WTC11 (cell line): Measurements from ENCODE around the gene IRF3. TPM values are rescaled to one million over a fixed set of nuclear protein-coding genes. Genes with fewer than 3 reads are reported as not detected.

ENCODE experiments used
- ATAC-seq: fragments of 200-7000 bp; cut with Tn5 transposase; 2 replicates; pipeline ENCODE4 v1.10.0; 2021; ENCODE audit warnings: mild to moderate bottlenecking, moderate library complexity
- CTCF ChIA-PET: fragments of 300-600 bp; sonication (Branson Sonifier 250); formaldehyde crosslinking; loops from one replicate; lab custom pipeline; 2021; ENCODE audit warnings: antibody characterized with exemption; lab: Charles Lee
- POLR2A ChIA-PET: fragments of 350-600 bp; sonication (Branson Sonifier 250); formaldehyde crosslinking; loops from one replicate; lab custom pipeline; 2021; ENCODE audit warnings: antibody characterized with exemption; lab: Charles Lee
- DNase-seq: peaks from one replicate; pipeline ENCODE4 v3.0.0; 2021; ENCODE audit warnings: low spot score
- H3K27ac Mint-ChIP-seq: 2 replicates; pipeline ENCODE4 v1.8.0; 2021; ENCODE audit warnings: mixed read lengths
- H3K27me3 Mint-ChIP-seq: 2 replicates; pipeline ENCODE4 v1.8.0; 2021; ENCODE audit warnings: low read depth, mild to moderate bottlenecking, moderate library complexity, mixed read lengths
- H3K36me3 Mint-ChIP-seq: 2 replicates; pipeline ENCODE4 v1.8.0; 2021; ENCODE audit warnings: mixed read lengths
- H3K4me1 Mint-ChIP-seq: 2 replicates; pipeline ENCODE4 v1.8.0; 2022; ENCODE audit warnings: mixed read lengths
- H3K4me3 Mint-ChIP-seq: 2 replicates; pipeline ENCODE4 v1.8.0; 2021; ENCODE audit warnings: mild to moderate bottlenecking, moderate library complexity, mixed read lengths
- H3K9me3 Mint-ChIP-seq: 2 replicates; pipeline ENCODE4 v1.8.0; 2021; ENCODE audit warnings: mixed read lengths
- CBFB ChIP-seq: sonication (generic); formaldehyde crosslinking; IDR thresholded peaks from 2 replicates; pipeline ENCODE4 v1.8.1; 2022; ENCODE audit warnings: mild to moderate bottlenecking, low read depth, missing genetic modification reagents
- IRF2 ChIP-seq: sonication (generic); formaldehyde crosslinking; IDR thresholded peaks from 2 replicates; pipeline ENCODE4 v1.8.0; 2022; ENCODE audit warnings: low read depth, missing genetic modification reagents, borderline replicate concordance
- NFATC4 ChIP-seq: fragments of 250-450 bp; sonication (Bioruptor Pico); IDR thresholded peaks from 2 replicates; pipeline ENCODE4 v1.9.0; 2021; ENCODE audit warnings: mild to moderate bottlenecking
- ZNF219 ChIP-seq: sonication (generic); formaldehyde crosslinking; IDR thresholded peaks from 2 replicates; pipeline ENCODE4 v1.8.0; 2023; ENCODE audit warnings: missing genetic modification reagents, mild to moderate bottlenecking, borderline replicate concordance
- ZNF232 ChIP-seq: sonication (generic); formaldehyde crosslinking; IDR thresholded peaks from 2 replicates; pipeline ENCODE4 v1.8.0; 2022; ENCODE audit warnings: mild to moderate bottlenecking, missing genetic modification reagents
- ZNF317 ChIP-seq: sonication (generic); formaldehyde crosslinking; IDR thresholded peaks from 2 replicates; pipeline ENCODE4 v1.8.1; 2023; ENCODE audit warnings: low read depth, mild to moderate bottlenecking, moderate library complexity, missing genetic modification reagents, borderline replicate concordance
- ZNF671 ChIP-seq: fragments of 250-450 bp; sonication (Bioruptor Pico); IDR thresholded peaks from 2 replicates; pipeline ENCODE4 v1.8.0; 2021; ENCODE audit warnings: mild to moderate bottlenecking
- total RNA-seq: library from RNA; stranded (reverse); gene quantifications from 3 replicates; pipeline ENCODE4 v1.2.3, GENCODE V29; 2021
- TF ChIP-seq, protein P1 (sequence below): sonication (generic); formaldehyde crosslinking; IDR thresholded peaks from 2 replicates; pipeline ENCODE4 v1.8.1; 2023; ENCODE audit warnings: mild to moderate bottlenecking, missing genetic modification reagents
- TF ChIP-seq, protein P2 (sequence below): fragments of 250-450 bp; sonication (Bioruptor Pico); IDR thresholded peaks from 2 replicates; pipeline ENCODE4 v2.1.2; 2022; ENCODE audit warnings: mild to moderate bottlenecking, moderate library complexity
- TF ChIP-seq, protein P3 (sequence below): sonication (generic); formaldehyde crosslinking; IDR thresholded peaks from 2 replicates; pipeline ENCODE4 v1.8.0; 2023; ENCODE audit warnings: missing genetic modification reagents
- TF ChIP-seq, protein P4 (sequence below): fragments of 250-450 bp; sonication (Bioruptor Pico); IDR thresholded peaks from 2 replicates; pipeline ENCODE4 v1.9.0; 2021; ENCODE audit warnings: mild to moderate bottlenecking
- TF ChIP-seq, protein P5 (sequence below): sonication (generic); formaldehyde crosslinking; IDR thresholded peaks from 2 replicates; pipeline ENCODE4 v1.8.1; 2023; ENCODE audit warnings: mild to moderate bottlenecking, missing genetic modification reagents, borderline replicate concordance
- TF ChIP-seq, protein P6 (sequence below): sonication (generic); formaldehyde crosslinking; conservative IDR thresholded peaks from 2 replicates; pipeline ENCODE4 v1.8.1; 2023; ENCODE audit warnings: mild to moderate bottlenecking, low read depth, missing genetic modification reagents, moderate library complexity
- TF ChIP-seq, protein P7 (sequence below): sonication (generic); formaldehyde crosslinking; IDR thresholded peaks from 2 replicates; pipeline ENCODE4 v1.8.1; 2022; ENCODE audit warnings: mild to moderate bottlenecking, moderate library complexity, missing genetic modification reagents
- TF ChIP-seq, protein P8 (sequence below): sonication (generic); formaldehyde crosslinking; IDR thresholded peaks from 2 replicates; pipeline ENCODE4 v1.8.0; 2022; ENCODE audit warnings: mild to moderate bottlenecking, missing genetic modification reagents
- TF ChIP-seq, protein P9 (sequence below): fragments of 250-450 bp; sonication (Bioruptor Pico); conservative IDR thresholded peaks from 2 replicates; pipeline ENCODE4 v1.9.0; 2021; ENCODE audit warnings: mild to moderate bottlenecking
- TF ChIP-seq, protein P10 (sequence below): sonication (generic); formaldehyde crosslinking; IDR thresholded peaks from 2 replicates; pipeline ENCODE4 v1.8.0; 2022; ENCODE audit warnings: mild to moderate bottlenecking, missing genetic modification reagents

Gene IRF3
- total RNA-seq, 1 experiment from 2014 or later = 165 TPM

DNA sequence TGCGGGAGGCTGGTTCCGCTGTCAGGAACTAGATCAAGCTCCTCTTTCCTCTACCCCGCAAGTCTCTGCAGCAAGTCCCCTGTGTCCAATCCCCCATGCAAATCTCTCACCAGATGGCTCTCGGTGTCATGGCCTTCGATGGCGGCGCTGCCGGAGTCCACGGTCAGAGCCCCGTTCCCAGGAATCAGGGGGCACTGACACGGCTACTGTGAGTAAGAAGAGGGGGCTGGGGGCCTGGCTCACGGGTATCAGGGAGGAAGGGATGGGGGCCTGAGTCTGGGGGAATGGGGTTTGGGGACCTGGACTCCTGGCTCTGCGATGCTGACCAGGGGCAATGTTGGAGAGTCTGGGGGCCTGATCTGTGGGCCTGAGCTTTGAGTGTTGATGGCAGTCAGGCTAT lies 19.7 kb downstream of the IRF3 start (continued):
- TF ChIP-seq, protein P1, sequence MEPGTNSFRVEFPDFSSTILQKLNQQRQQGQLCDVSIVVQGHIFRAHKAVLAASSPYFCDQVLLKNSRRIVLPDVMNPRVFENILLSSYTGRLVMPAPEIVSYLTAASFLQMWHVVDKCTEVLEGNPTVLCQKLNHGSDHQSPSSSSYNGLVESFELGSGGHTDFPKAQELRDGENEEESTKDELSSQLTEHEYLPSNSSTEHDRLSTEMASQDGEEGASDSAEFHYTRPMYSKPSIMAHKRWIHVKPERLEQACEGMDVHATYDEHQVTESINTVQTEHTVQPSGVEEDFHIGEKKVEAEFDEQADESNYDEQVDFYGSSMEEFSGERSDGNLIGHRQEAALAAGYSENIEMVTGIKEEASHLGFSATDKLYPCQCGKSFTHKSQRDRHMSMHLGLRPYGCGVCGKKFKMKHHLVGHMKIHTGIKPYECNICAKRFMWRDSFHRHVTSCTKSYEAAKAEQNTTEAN (CRISPR knock-in tag) = no peak
- TF ChIP-seq, protein P2, sequence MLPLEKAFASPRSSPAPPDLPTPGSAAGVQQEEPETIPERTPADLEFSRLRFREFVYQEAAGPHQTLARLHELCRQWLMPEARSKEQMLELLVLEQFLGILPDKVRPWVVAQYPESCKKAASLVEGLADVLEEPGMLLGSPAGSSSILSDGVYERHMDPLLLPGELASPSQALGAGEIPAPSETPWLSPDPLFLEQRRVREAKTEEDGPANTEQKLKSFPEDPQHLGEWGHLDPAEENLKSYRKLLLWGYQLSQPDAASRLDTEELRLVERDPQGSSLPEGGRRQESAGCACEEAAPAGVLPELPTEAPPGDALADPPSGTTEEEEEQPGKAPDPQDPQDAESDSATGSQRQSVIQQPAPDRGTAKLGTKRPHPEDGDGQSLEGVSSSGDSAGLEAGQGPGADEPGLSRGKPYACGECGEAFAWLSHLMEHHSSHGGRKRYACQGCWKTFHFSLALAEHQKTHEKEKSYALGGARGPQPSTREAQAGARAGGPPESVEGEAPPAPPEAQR (CRISPR knock-in tag) = no peak
- TF ChIP-seq, protein P3, sequence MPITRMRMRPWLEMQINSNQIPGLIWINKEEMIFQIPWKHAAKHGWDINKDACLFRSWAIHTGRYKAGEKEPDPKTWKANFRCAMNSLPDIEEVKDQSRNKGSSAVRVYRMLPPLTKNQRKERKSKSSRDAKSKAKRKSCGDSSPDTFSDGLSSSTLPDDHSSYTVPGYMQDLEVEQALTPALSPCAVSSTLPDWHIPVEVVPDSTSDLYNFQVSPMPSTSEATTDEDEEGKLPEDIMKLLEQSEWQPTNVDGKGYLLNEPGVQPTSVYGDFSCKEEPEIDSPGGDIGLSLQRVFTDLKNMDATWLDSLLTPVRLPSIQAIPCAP (CRISPR knock-in tag) = no peak
- TF ChIP-seq, protein P4, sequence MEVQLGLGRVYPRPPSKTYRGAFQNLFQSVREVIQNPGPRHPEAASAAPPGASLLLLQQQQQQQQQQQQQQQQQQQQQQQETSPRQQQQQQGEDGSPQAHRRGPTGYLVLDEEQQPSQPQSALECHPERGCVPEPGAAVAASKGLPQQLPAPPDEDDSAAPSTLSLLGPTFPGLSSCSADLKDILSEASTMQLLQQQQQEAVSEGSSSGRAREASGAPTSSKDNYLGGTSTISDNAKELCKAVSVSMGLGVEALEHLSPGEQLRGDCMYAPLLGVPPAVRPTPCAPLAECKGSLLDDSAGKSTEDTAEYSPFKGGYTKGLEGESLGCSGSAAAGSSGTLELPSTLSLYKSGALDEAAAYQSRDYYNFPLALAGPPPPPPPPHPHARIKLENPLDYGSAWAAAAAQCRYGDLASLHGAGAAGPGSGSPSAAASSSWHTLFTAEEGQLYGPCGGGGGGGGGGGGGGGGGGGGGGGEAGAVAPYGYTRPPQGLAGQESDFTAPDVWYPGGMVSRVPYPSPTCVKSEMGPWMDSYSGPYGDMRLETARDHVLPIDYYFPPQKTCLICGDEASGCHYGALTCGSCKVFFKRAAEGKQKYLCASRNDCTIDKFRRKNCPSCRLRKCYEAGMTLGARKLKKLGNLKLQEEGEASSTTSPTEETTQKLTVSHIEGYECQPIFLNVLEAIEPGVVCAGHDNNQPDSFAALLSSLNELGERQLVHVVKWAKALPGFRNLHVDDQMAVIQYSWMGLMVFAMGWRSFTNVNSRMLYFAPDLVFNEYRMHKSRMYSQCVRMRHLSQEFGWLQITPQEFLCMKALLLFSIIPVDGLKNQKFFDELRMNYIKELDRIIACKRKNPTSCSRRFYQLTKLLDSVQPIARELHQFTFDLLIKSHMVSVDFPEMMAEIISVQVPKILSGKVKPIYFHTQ (CRISPR knock-in tag) = no peak
- TF ChIP-seq ZNF671 (no peak), ZNF232 (CRISPR knock-in tag) (no peak), IRF2 (CRISPR knock-in tag) (no peak), ZNF219 (CRISPR knock-in tag) (no peak)
- TF ChIP-seq, protein P5, sequence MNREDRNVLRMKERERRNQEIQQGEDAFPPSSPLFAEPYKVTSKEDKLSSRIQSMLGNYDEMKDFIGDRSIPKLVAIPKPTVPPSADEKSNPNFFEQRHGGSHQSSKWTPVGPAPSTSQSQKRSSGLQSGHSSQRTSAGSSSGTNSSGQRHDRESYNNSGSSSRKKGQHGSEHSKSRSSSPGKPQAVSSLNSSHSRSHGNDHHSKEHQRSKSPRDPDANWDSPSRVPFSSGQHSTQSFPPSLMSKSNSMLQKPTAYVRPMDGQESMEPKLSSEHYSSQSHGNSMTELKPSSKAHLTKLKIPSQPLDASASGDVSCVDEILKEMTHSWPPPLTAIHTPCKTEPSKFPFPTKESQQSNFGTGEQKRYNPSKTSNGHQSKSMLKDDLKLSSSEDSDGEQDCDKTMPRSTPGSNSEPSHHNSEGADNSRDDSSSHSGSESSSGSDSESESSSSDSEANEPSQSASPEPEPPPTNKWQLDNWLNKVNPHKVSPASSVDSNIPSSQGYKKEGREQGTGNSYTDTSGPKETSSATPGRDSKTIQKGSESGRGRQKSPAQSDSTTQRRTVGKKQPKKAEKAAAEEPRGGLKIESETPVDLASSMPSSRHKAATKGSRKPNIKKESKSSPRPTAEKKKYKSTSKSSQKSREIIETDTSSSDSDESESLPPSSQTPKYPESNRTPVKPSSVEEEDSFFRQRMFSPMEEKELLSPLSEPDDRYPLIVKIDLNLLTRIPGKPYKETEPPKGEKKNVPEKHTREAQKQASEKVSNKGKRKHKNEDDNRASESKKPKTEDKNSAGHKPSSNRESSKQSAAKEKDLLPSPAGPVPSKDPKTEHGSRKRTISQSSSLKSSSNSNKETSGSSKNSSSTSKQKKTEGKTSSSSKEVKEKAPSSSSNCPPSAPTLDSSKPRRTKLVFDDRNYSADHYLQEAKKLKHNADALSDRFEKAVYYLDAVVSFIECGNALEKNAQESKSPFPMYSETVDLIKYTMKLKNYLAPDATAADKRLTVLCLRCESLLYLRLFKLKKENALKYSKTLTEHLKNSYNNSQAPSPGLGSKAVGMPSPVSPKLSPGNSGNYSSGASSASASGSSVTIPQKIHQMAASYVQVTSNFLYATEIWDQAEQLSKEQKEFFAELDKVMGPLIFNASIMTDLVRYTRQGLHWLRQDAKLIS (CRISPR knock-in tag) = no peak

DNA sequence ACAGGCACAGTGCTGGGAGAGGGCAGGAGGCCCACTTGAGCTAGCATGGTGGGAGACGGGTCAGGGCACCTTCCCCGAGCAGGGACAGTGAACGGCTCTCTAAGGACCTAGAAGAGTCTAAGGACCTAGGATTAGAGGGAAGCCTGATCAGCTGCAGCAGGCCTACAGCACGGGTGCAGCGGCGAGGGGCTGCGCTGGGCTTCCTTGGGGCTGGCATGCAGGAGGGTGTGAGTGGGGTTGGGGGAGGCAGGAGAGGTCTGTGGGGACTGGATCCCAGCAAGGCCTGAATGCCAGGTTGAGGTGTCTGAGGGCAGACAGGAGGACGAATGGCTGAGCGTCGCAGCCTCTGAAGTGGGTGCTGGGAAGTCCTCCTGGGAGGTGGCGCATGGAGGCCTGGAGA lies 20.1 kb downstream of the IRF3 start:
- CTCF ChIA-PET = interaction anchor here (0.7 to 1.0 kb wide), 3 partner anchors 19 to 33 kb away, joined by 3 to 4 read pairs (median 3); no protein-coding TSS in a partner anchor
- H3K36me3 Mint-ChIP-seq = peaks cover 26% of the 10 kb centered on the region

More for the DNA sequence above, 20.1 kb downstream of the IRF3 start:
- Mint-ChIP-seq H3K27me3 (no peaks in the 10 kb centered on the region), H3K27ac (peak overlapping the region; percentile 49; the same call in 1 of the 2 replicates), H3K9me3 (no peaks in the 10 kb centered on the region), H3K4me3 (no peak overlapping the region), H3K4me1 (peaks cover 31% of the 10 kb centered on the region)
- POLR2A ChIA-PET = no interaction called here
- DNase-seq (no peak), ATAC-seq (no peak)
- TF ChIP-seq, protein P6, sequence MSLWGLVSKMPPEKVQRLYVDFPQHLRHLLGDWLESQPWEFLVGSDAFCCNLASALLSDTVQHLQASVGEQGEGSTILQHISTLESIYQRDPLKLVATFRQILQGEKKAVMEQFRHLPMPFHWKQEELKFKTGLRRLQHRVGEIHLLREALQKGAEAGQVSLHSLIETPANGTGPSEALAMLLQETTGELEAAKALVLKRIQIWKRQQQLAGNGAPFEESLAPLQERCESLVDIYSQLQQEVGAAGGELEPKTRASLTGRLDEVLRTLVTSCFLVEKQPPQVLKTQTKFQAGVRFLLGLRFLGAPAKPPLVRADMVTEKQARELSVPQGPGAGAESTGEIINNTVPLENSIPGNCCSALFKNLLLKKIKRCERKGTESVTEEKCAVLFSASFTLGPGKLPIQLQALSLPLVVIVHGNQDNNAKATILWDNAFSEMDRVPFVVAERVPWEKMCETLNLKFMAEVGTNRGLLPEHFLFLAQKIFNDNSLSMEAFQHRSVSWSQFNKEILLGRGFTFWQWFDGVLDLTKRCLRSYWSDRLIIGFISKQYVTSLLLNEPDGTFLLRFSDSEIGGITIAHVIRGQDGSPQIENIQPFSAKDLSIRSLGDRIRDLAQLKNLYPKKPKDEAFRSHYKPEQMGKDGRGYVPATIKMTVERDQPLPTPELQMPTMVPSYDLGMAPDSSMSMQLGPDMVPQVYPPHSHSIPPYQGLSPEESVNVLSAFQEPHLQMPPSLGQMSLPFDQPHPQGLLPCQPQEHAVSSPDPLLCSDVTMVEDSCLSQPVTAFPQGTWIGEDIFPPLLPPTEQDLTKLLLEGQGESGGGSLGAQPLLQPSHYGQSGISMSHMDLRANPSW (CRISPR knock-in tag) = no peak
- TF ChIP-seq, protein P7, sequence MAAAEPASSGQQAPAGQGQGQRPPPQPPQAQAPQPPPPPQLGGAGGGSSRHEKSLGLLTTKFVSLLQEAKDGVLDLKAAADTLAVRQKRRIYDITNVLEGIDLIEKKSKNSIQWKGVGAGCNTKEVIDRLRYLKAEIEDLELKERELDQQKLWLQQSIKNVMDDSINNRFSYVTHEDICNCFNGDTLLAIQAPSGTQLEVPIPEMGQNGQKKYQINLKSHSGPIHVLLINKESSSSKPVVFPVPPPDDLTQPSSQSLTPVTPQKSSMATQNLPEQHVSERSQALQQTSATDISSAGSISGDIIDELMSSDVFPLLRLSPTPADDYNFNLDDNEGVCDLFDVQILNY = no peak
- TF ChIP-seq ZNF317 (CRISPR knock-in tag) (no peak), CBFB (CRISPR knock-in tag) (no peak), NFATC4 (no peak)
- TF ChIP-seq, protein P8, sequence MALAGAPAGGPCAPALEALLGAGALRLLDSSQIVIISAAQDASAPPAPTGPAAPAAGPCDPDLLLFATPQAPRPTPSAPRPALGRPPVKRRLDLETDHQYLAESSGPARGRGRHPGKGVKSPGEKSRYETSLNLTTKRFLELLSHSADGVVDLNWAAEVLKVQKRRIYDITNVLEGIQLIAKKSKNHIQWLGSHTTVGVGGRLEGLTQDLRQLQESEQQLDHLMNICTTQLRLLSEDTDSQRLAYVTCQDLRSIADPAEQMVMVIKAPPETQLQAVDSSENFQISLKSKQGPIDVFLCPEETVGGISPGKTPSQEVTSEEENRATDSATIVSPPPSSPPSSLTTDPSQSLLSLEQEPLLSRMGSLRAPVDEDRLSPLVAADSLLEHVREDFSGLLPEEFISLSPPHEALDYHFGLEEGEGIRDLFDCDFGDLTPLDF (CRISPR knock-in tag) = no peak
- TF ChIP-seq, protein P9, sequence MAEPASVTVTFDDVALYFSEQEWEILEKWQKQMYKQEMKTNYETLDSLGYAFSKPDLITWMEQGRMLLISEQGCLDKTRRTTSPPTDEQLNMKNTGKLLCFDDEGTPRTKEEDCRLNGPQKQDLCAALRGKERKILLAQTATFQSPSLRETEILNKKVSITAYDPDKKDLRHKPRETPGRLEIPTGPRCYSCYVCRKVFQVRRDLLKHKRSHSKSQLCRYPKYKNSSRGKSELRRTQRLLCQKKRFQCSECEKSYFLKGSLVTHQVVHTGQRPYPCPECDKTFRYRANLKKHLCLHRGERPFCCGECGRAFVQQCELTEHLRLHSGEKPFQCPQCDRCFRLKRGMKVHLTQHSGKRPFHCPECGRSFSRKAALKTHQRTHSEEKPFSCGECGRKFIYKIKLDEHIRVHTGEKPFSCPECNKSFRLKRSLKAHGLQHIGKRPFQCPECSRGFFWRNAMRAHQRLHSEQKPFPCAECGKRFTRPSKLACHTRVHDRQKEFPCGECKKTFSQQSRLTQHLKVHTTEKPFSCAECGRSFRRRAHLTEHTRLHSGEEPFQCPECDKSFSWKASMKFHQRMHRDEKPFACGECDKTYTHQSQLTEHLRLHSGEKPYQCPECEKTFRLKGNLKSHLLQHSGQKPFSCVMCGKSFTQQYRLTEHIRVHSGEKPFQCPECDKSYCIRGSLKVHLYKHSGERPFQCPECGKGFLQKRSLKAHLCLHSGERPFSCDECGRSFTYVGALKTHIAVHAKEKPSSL (CRISPR knock-in tag) = no peak
- TF ChIP-seq, protein P10, sequence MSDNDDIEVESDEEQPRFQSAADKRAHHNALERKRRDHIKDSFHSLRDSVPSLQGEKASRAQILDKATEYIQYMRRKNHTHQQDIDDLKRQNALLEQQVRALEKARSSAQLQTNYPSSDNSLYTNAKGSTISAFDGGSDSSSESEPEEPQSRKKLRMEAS = no peak
